ENCODE data around the gene TTLL11. TPM values are rescaled to one million over a fixed set of nuclear protein-coding genes. Genes with fewer than 3 reads are reported as not detected.
"Not testable (repeated sequence)": the region's sequence is repeated elsewhere in the genome, so short reads cannot be mapped to it uniquely, and the experiment has no call there.

TTLL11 gene
- total RNA-seq, 1 donor from 2014 or later: 10.9 TPM

GRCh38 chr9:122007837-122008236 is 85.3 kb downstream of the TTLL11 start:
- no peak for DNase-seq (ENCODE audit: low spot score)

GRCh38 chr9:122005597-122005996 is 87.5 kb downstream of the TTLL11 start:
- DNase-seq (ENCODE audit: low spot score): peak; percentile 17

- DNase-seq (ENCODE audit: low spot score): peak; percentile 28
These were observed 88.5 kb downstream of the TTLL11 start for GRCh38 chr9:122004589-122004988.

- peak; percentile 18 for DNase-seq (ENCODE audit: low spot score)
These were observed 91.5 kb downstream of the TTLL11 start for GRCh38 chr9:122001491-122002201.

- DNase-seq (ENCODE audit: low spot score): not testable (repeated sequence)
These were observed 92.6 kb downstream of the TTLL11 start for GRCh38 chr9:122000526-122000925.

GRCh38 chr9:121999556-121999955 is 93.6 kb downstream of the TTLL11 start:
- DNase-seq (ENCODE audit: low spot score): no peak

GRCh38 chr9:121998513-121999049 is 94.5 kb downstream of the TTLL11 start:
- no peak for DNase-seq (ENCODE audit: low spot score)

- no peak for DNase-seq (ENCODE audit: low spot score)
These were observed 95.3 kb downstream of the TTLL11 start for GRCh38 chr9:121997791-121998190.

- no peak for DNase-seq (ENCODE audit: low spot score)
These were observed 96.3 kb downstream of the TTLL11 start for GRCh38 chr9:121996783-121997182.

GRCh38 chr9:121995997-121996396 is 97.1 kb downstream of the TTLL11 start:
- no peak for DNase-seq (ENCODE audit: low spot score)

- DNase-seq (ENCODE audit: low spot score): peak; percentile 66
These were observed 100.4 kb downstream of the TTLL11 start for GRCh38 chr9:121992571-121993212.

- DNase-seq (ENCODE audit: low spot score): no peak
These were observed 101.8 kb downstream of the TTLL11 start for GRCh38 chr9:121991307-121991661.

GRCh38 chr9:121990600-121991306 is 102.4 kb downstream of the TTLL11 start:
- no peak for DNase-seq (ENCODE audit: low spot score)

- no peak for DNase-seq (ENCODE audit: low spot score)
These were observed 104.1 kb downstream of the TTLL11 start for GRCh38 chr9:121989010-121989409.

- DNase-seq (ENCODE audit: low spot score): no peak
These were observed 105.8 kb downstream of the TTLL11 start for GRCh38 chr9:121987314-121987713.

GRCh38 chr9:121985792-121986494 is 107.2 kb downstream of the TTLL11 start:
- no peak for DNase-seq (ENCODE audit: low spot score)

GRCh38 chr9:121984726-121985402 is 108.2 kb downstream of the TTLL11 start:
- no peak for DNase-seq (ENCODE audit: low spot score)

GRCh38 chr9:121983736-121984135 is 109.4 kb downstream of the TTLL11 start:
- no peak for DNase-seq (ENCODE audit: low spot score)

- no peak for DNase-seq (ENCODE audit: low spot score)
These were observed 111.8 kb downstream of the TTLL11 start for GRCh38 chr9:121981118-121981883.

GRCh38 chr9:121980665-121981064 is 112.4 kb downstream of the TTLL11 start:
- not testable (repeated sequence) for DNase-seq (ENCODE audit: low spot score)

- no peak for DNase-seq (ENCODE audit: low spot score)
These were observed 113.4 kb downstream of the TTLL11 start for GRCh38 chr9:121979736-121980135.
